ENCODE data around the gene DNAJA4. TPM values are rescaled to one million over a fixed set of nuclear protein-coding genes. Genes with fewer than 3 reads are reported as not detected.

Gene DNAJA4
- total and polyA plus RNA-seq, 2 of the 8 experiments (the other 6 are each of a cell fraction or from before 2014, with no cell fraction given): 3.6 to 6.2 TPM

- TF ChIP-seq CTCF (IDR thresholded peaks at IDR 0.05; ENCODE audit: control extremely low read depth in 1 of 3, insufficient read depth in 1 of 3, low read depth in 1 of 3, low read length in 3 of 3): no peak
- no peak for TF ChIP-seq POU5F1 (IDR thresholded peaks at IDR 0.05; ENCODE audit: low read depth, low read length)
- TF ChIP-seq BRCA1 (IDR thresholded peaks at IDR 0.05; ENCODE audit: low read depth, low read length): no peak
- TF ChIP-seq EP300 (IDR thresholded peaks at IDR 0.05; ENCODE audit: borderline replicate concordance in 1 of 2, low read depth in 2 of 2, low read length in 2 of 2): no peak
- no peak for TF ChIP-seq TBP (IDR thresholded peaks at IDR 0.05; ENCODE audit: low read depth, low read length)
- TF ChIP-seq SIN3A (conservative IDR thresholded peaks at IDR 0.05 in 1 of 2, IDR thresholded peaks at IDR 0.05 in 1 of 2; ENCODE audit: low read depth in 1 of 2, low read length in 2 of 2): no peak
- no peak for TF ChIP-seq CHD1 (IDR thresholded peaks at IDR 0.05; ENCODE audit: low read depth, low read length)
- no peak for TF ChIP-seq RBBP5 (IDR thresholded peaks at IDR 0.05; ENCODE audit: borderline replicate concordance, low read depth, low read length)
Measured at GRCh38 chr15:78223396-78224022, 40.9 kb upstream of the DNAJA4 start (continued).
